Skin of body (tissue), 1 donor: Measurements from ENCODE around the gene FLT1. TPM values are rescaled to one million over a fixed set of nuclear protein-coding genes. Genes with fewer than 3 reads are reported as not detected.

Experiments used
- total RNA-seq: library from RNA; depleted of rRNA; stranded (reverse); fragments of >200 nt; gene quantifications from one replicate; pipeline ENCODE4 v1.2.3, GENCODE V29; 2014

The FLT1 gene
- total RNA-seq, 1 donor from 2014 or later, result 22.3 TPM

Other genes starting within 250 kb of the FLT1 start
- 40.6 TPM for gene POMP, start 164.0 kb upstream of the FLT1 start, total RNA-seq
- gene SLC46A3, start 223.8 kb upstream of the FLT1 start, total RNA-seq, result 2.3 TPM